ENCODE results near the gene DOCK6. TPM values are rescaled to one million over a fixed set of nuclear protein-coding genes. Genes with fewer than 3 reads are reported as not detected.

DOCK6 gene
- polyA plus RNA-seq, 1 donor from 2014 or later = not detected

GRCh38 chr19:11232555-11232954 lies 29.8 kb downstream of the DOCK6 start:
- no peaks in the 10 kb centered on the region for H3K9me3 ChIP-seq (ENCODE audit: low read length)
- no peak overlapping the region for H3K27ac ChIP-seq (ENCODE audit: low read length)
- no peaks in the 10 kb centered on the region for H3K36me3 ChIP-seq (ENCODE audit: insufficient read depth, low read length)
- H3K27me3 ChIP-seq (ENCODE audit: insufficient read depth, low read depth, low read length) = no peaks in the 10 kb centered on the region
- H3K79me2 ChIP-seq (replicated peaks; ENCODE audit: insufficient read depth, low read length) = no peaks in the 10 kb centered on the region
- no peak overlapping the region for H3K9ac ChIP-seq (ENCODE audit: low read length)
- H3F3A ChIP-seq (ENCODE audit: insufficient read depth, low read length, poor library complexity, severe bottlenecking) = no peaks in the 10 kb centered on the region
- no peak overlapping the region for H2AFZ ChIP-seq (ENCODE audit: low read depth, low read length)
- H3K4me3 ChIP-seq (ENCODE audit: low read length) = no peak overlapping the region
- H3K9me2 ChIP-seq (ENCODE audit: insufficient read depth, low read length) = no peaks in the 10 kb centered on the region
- H3K4me2 ChIP-seq (ENCODE audit: low read length) = no peak overlapping the region
- TF ChIP-seq EP300 (conservative IDR thresholded peaks at IDR 0.05; ENCODE audit: poor library complexity, severe bottlenecking) = no peak
- no peak for TF ChIP-seq TAF1 (IDR thresholded peaks at IDR 0.05; ENCODE audit: low read depth)
- TF ChIP-seq SMC3 (conservative IDR thresholded peaks at IDR 0.05; ENCODE audit: poor library complexity) = no peak
- TF ChIP-seq EZH2 (IDR thresholded peaks at IDR 0.05; ENCODE audit: borderline replicate concordance, insufficient read depth, low read length, poor library complexity, severe bottlenecking) = no peak
- no peak for TF ChIP-seq RAD21 (conservative IDR thresholded peaks at IDR 0.05)
- no peak for TF ChIP-seq CTCF (IDR thresholded peaks at IDR 0.05; ENCODE audit: poor library complexity, severe bottlenecking)
- no peak for TF ChIP-seq MXI1 (conservative IDR thresholded peaks at IDR 0.05; ENCODE audit: poor library complexity, severe bottlenecking)
- TF ChIP-seq POLR2AphosphoS5 (IDR thresholded peaks at IDR 0.05) = no peak
- no peak for TF ChIP-seq REST (IDR thresholded peaks at IDR 0.05; ENCODE audit: borderline replicate concordance)
- H4K20me1 ChIP-seq (ENCODE audit: insufficient read depth) = no peaks in the 10 kb centered on the region

GRCh38 chr19:11230621-11231386 lies 31.5 kb downstream of the DOCK6 start:
- Histone ChIP-seq H2AFZ (ENCODE audit: low read depth, low read length) (no peak overlapping the region), H3K27ac (ENCODE audit: low read length) (no peak overlapping the region), H3K4me2 (ENCODE audit: low read length) (no peak overlapping the region), H3K79me2 (replicated peaks; ENCODE audit: insufficient read depth, low read length) (no peaks in the 10 kb centered on the region), H4K20me1 (ENCODE audit: insufficient read depth) (no peaks in the 10 kb centered on the region), H3K9ac (ENCODE audit: low read length) (no peak overlapping the region), H3K36me3 (ENCODE audit: insufficient read depth, low read length) (no peaks in the 10 kb centered on the region), H3K4me3 (ENCODE audit: low read length) (no peak overlapping the region), H3K9me2 (ENCODE audit: insufficient read depth, low read length) (no peaks in the 10 kb centered on the region), H3K27me3 (ENCODE audit: insufficient read depth, low read depth, low read length) (no peaks in the 10 kb centered on the region), H3F3A (ENCODE audit: insufficient read depth, low read length, poor library complexity, severe bottlenecking) (no peaks in the 10 kb centered on the region), H3K9me3 (ENCODE audit: low read length) (no peaks in the 10 kb centered on the region)
- TF ChIP-seq SMC3 (conservative IDR thresholded peaks at IDR 0.05; ENCODE audit: poor library complexity) (no peak), REST (IDR thresholded peaks at IDR 0.05; ENCODE audit: borderline replicate concordance) (no peak), TAF1 (IDR thresholded peaks at IDR 0.05; ENCODE audit: low read depth) (no peak), RAD21 (conservative IDR thresholded peaks at IDR 0.05) (no peak), EP300 (conservative IDR thresholded peaks at IDR 0.05; ENCODE audit: poor library complexity, severe bottlenecking) (no peak), MXI1 (conservative IDR thresholded peaks at IDR 0.05; ENCODE audit: poor library complexity, severe bottlenecking) (no peak), EZH2 (IDR thresholded peaks at IDR 0.05; ENCODE audit: borderline replicate concordance, insufficient read depth, low read length, poor library complexity, severe bottlenecking) (no peak)

All from neural cell (in vitro differentiated cells).